Gastrocnemius medialis (tissue), 4 donors: ENCODE results near the gene ZFP36. TPM values are rescaled to one million over a fixed set of nuclear protein-coding genes. Genes with fewer than 3 reads are reported as not detected.

Experiments
- ATAC-seq, 2 donors: fragments of 150-250 bp; one replicate each; pipeline ENCODE4 v1.9.1; 2016
- DNase-seq, 2 donors: peaks; one replicate each; pipeline ENCODE4 v3.0.0-alpha.2; 2019
- H3K27ac ChIP-seq, 4 donors: fragments of 200-600 bp; sonication (generic); 1 replicate in 1 of 4; 2 replicates in 3 of 4; pipeline ENCODE4 v1.5.1; 2016 to 2018; ENCODE audit warnings: mild to moderate bottlenecking in 2 of 4, moderate library complexity in 1 of 4
- H3K27me3 ChIP-seq, 3 donors: fragments of 200-600 bp; sonication (generic) in 2 of 3; 1 replicate in 1 of 3; 2 replicates in 2 of 3; pipeline versions ENCODE4 v1.5.1 to v1.6.0; 2016 to 2019; ENCODE audit warnings: mild to moderate bottlenecking in 1 of 3, moderate library complexity in 1 of 3
- H3K36me3 ChIP-seq, 2 donors: fragments of 200-600 bp; sonication (generic) in 1 of 2; one replicate each; pipeline ENCODE4 v1.5.1; 2017 to 2018
- H3K4me1 ChIP-seq, 2 donors: fragments of 200-600 bp; sonication (generic) in 1 of 2; one replicate each; pipeline ENCODE4 v1.5.1; 2016 to 2017; ENCODE audit warnings: mild to moderate bottlenecking in 2 of 2
- H3K4me3 ChIP-seq, 4 donors: fragments of 200-600 bp; sonication (generic) in 3 of 4; 1 replicate in 1 of 4; 2 replicates in 3 of 4; pipeline ENCODE4 v1.5.1; 2016 to 2019; ENCODE audit warnings: mild to moderate bottlenecking in 2 of 4
- H3K9me3 ChIP-seq, 3 donors: fragments of 200-600 bp; sonication (generic) in 2 of 3; 1 replicate in 1 of 3; 2 replicates in 2 of 3; pipeline ENCODE4 v1.5.1; 2016 to 2019
- CTCF ChIP-seq, 5 experiments: fragments of 450-650 bp in 3 of 5; fragments of 200-600 bp in 2 of 5; sonication (generic) in 2 of 5; IDR thresholded peaks in 4 of 5; conservative IDR thresholded peaks in 1 of 5; 1 replicate in 4 of 5; 2 replicates in 1 of 5; pipeline ENCODE4 v1.5.1; 2016 to 2019; ENCODE audit warnings: antibody characterized with exemption in 5 of 5, mild to moderate bottlenecking in 3 of 5, moderate library complexity in 3 of 5
- POLR2A ChIP-seq, 2 donors: fragments of 450-650 bp; IDR thresholded peaks; one replicate each; pipeline ENCODE4 v1.6.1; 2017; ENCODE audit warnings: antibody characterized with exemption in 2 of 2, mild to moderate bottlenecking in 2 of 2, moderate library complexity in 2 of 2
- in situ Hi-C, 4 donors: fragments of 200-750 bp; cut with MboI; loops; one replicate each; pipeline versions ENCODE4 v1.15.0 to v1.8.0; 2017; ENCODE audit warnings: low sequenced_read_pairs in 4 of 4
- intact Hi-C: fragments of 100-400 bp; cut with DNase I; formaldehyde crosslinking; loops from one replicate; pipeline ENCODE4 v1.15.1; 2023; ENCODE audit warnings: low total_unique reads
- total RNA-seq, 4 donors: library from RNA; depleted of rRNA; stranded (reverse); fragments of >200 nt; gene quantifications; one replicate each; pipeline versions ENCODE4 v1.1.0 to v1.2.3, GENCODE V29; 2016

Gene ZFP36
- total RNA-seq, 4 donors from 2014 or later: 72.2 to 202 (median 132) TPM

- Histone ChIP-seq H3K4me1 (peaks cover 21 to 29% of the 10 kb centered on the region in 2 donors), H3K4me3 (peak overlapping the region; percentile 63 to 99 (median 94)), H3K9me3 (no peaks in the 10 kb centered on the region), H3K27ac (peak overlapping the region; percentile 98 to 100 (median 100)), H3K36me3 (peaks cover 6 to 23% of the 10 kb centered on the region in 2 donors), H3K27me3 (no peaks in the 10 kb centered on the region)
- no peak for TF ChIP-seq CTCF (IDR thresholded peaks at IDR 0.05 in 4 of 5, conservative IDR thresholded peaks at IDR 0.05 in 1 of 5)
- no peak for TF ChIP-seq POLR2A (IDR thresholded peaks at IDR 0.05)
- DNase-seq (peak; percentile 70 to 82), ATAC-seq (peak; percentile 6 to 7)
- intact Hi-C loops (loop anchor here (5.0 to 10.0 kb wide), 2 partner anchors 425 to 558 kb away; partner anchors contain the start of gene DYRK1B), in situ Hi-C loops (no loop called here)
These were observed 3.6 kb downstream of the ZFP36 start for GRCh38 chr19:39410017-39410830.

DNA sequence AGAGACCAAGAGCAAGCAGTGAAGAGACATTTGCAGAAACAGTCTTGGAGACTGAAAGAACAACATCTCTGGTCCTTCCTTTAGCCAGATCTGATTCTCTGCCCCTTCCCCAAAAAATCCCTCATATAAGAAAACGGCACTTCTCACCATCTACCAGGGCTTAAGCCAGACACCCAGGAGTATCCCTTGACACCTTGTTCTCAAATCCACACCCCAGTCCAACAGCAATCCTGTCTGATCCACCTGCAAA is 4.1 kb downstream of the ZFP36 start:
- Histone ChIP-seq H3K27ac (peak overlapping the region; percentile 98 to 100 (median 100)), H3K4me3 (peak overlapping the region; percentile 63 to 99 (median 94)), H3K27me3 (no peaks in the 10 kb centered on the region), H3K36me3 (peaks cover 6 to 23% of the 10 kb centered on the region in 2 donors), H3K4me1 (peaks cover 18 to 23% of the 10 kb centered on the region in 2 donors), H3K9me3 (no peaks in the 10 kb centered on the region)
- intact Hi-C loops: loop anchor here (1.0 to 10.0 kb wide), 3 partner anchors 8 to 558 kb away; partner anchors contain the start of gene DYRK1B
- in situ Hi-C loops: no loop called here
- ATAC-seq (no peak), DNase-seq (no peak)
- TF ChIP-seq CTCF (IDR thresholded peaks at IDR 0.05 in 4 of 5, conservative IDR thresholded peaks at IDR 0.05 in 1 of 5) (no peak), POLR2A (IDR thresholded peaks at IDR 0.05) (no peak)

DNA sequence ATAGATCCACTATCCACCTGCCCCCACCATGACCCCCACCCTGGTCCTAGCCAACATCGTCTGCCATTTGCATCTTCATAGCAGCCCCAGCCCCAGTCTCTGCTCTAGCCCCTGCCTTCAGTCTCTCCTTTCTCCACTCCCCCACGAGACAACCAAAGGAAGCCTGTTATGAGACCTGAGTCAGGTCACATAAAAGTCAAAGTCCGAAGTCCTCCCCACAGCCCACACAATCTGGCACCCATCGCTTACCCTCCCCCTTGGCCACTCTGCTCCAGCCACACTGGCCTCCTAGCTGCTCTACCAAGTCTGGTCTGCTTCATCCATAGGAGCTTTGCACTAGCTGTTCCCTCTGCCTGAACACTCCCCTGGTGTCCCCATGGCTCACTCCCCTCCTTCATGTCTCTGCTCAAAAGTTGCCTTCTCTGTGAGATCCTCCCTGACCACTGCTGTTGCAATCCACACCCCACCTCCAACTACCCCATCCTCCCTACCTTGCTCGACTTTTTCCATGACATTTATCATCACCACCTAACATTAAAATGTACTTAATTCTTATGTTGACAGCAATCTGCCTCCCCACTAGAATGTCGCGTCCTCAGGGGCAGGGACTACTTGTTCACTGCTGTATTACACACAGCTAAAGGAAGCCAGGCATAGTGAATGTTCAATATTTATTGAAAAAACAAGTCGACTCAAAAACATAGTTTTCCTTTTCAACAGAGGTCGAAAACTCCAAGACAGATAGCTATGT is 4.6 kb downstream of the ZFP36 start:
- peak in 1 of 2 donors; percentile 1 for ATAC-seq
- intact Hi-C loops: loop anchor here (1.0 to 10.0 kb wide), 3 partner anchors 9 to 559 kb away; partner anchors contain the start of gene DYRK1B

GRCh38 chr19:39411832-39412099 is 5.1 kb downstream of the ZFP36 start:
- H3K4me1 ChIP-seq: peaks cover 15 to 19% of the 10 kb centered on the region in 2 donors
- in situ Hi-C loops: no loop called here

More for the DNA sequence above, 4.6 kb downstream of the ZFP36 start:
- no peaks in the 10 kb centered on the region for H3K27me3 ChIP-seq
- no peak for TF ChIP-seq CTCF (IDR thresholded peaks at IDR 0.05 in 4 of 5, conservative IDR thresholded peaks at IDR 0.05 in 1 of 5)
- TF ChIP-seq POLR2A (IDR thresholded peaks at IDR 0.05): peak in 1 of 2 donors; percentile 12
- peak overlapping the region; percentile 63 to 99 (median 94) for H3K4me3 ChIP-seq
- in situ Hi-C loops: no loop called here
- H3K36me3 ChIP-seq: peaks cover 6 to 23% of the 10 kb centered on the region in 2 donors
- DNase-seq: peak; percentile 37 to 74
- H3K9me3 ChIP-seq: no peaks in the 10 kb centered on the region
- H3K4me1 ChIP-seq: peaks cover 15 to 19% of the 10 kb centered on the region in 2 donors
- peak overlapping the region; percentile 98 to 100 (median 100) for H3K27ac ChIP-seq

More at GRCh38 chr19:39411832-39412099, 5.1 kb downstream of the ZFP36 start:
- Histone ChIP-seq H3K9me3 (no peaks in the 10 kb centered on the region), H3K27ac (peak overlapping the region; percentile 98 to 100 (median 100)), H3K36me3 (peaks cover 6 to 23% of the 10 kb centered on the region in 2 donors), H3K27me3 (no peaks in the 10 kb centered on the region), H3K4me3 (peak overlapping the region; percentile 63 to 99 (median 94))
- peak; percentile 93 to 99 (median 98) for TF ChIP-seq CTCF (IDR thresholded peaks at IDR 0.05 in 4 of 5, conservative IDR thresholded peaks at IDR 0.05 in 1 of 5)
- no peak for TF ChIP-seq POLR2A (IDR thresholded peaks at IDR 0.05)
- peak; percentile 79 to 95 for DNase-seq
- intact Hi-C loops: loop anchor here (1.0 to 10.0 kb wide), 7 partner anchors 9 to 559 kb away; partner anchors contain the start of genes DYRK1B, RPS16, SAMD4B and SUPT5H
- peak; percentile 55 to 56 for ATAC-seq
